C4-2B (cell line): ENCODE results near the gene FARSB.
A peak's percentile ranks its signal among the peaks of the same experiment; 100 is the strongest.

Source experiments
- H3K27ac ChIP-seq: fragments of 450-650 bp; 2 replicates; pipeline ENCODE4 v1.5.1; 2017
- CTCF ChIP-seq: fragments of 450-650 bp; conservative IDR thresholded peaks from 2 replicates; pipeline ENCODE4 v1.5.1; 2017; ENCODE audit warnings: mild to moderate bottlenecking
- ZFX ChIP-seq: fragments of 450-650 bp; IDR thresholded peaks from 2 replicates; pipeline ENCODE4 v1.6.1; 2017

The FARSB gene

DNA sequence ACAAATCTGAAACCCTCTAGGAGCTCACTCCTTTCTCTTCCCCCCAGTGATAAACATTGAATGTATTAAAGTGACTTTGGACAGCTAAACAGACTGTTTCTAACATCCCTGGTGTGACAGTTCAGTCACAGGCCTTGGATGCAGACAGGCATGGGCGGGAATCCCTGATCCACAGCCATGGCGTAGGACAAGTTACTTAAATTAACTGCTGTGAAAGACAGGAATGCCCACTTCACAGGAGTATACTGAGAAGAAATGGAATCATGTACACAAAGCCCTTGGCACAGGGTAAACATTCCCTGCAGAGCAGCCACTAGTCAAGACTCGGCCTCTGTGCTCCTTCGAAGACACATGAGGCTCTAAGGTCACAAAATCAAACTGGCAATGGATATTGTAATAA is 34.0 kb downstream of the FARSB start:
- TF ChIP-seq ZFX, result no peak
- TF ChIP-seq CTCF, result no peak
- no peak overlapping the region for H3K27ac ChIP-seq

- TF ChIP-seq CTCF (no peak), ZFX (no peak)
Observed at GRCh38 chr2:222615320-222615719, 40.6 kb downstream of the FARSB start.

DNA sequence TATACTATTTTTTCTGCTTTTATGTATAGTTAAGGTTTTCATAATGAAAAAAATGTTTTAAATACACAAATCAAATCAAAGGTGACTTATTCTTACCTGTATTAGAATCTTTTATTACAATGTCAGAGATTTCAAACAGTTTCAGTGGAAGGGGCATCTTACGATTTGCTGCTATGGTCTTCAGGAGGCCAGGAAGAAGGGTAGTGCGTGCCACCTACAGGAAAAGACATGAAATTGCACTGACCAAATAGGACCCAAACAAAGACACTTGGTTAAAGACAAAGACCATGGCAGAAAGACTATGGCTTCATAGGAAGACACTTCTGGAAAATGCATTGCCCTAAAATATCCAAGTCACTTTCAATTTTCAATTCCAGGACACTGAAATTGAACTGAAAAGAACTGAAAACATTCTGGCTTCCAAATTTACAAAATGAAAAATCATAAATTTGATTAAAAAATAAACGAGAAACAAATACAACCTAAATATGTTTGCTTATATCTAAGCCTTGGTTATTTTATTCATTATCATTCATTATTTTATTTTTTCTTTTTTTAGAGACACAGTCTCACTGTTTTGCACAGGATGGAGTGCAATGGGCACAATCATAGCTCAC is 42.1 kb downstream of the FARSB start:
- H3K27ac ChIP-seq, result no peak overlapping the region
- TF ChIP-seq CTCF, result peak; percentile 83
- no peak for TF ChIP-seq ZFX

More at GRCh38 chr2:222615320-222615719, 40.6 kb downstream of the FARSB start:
- H3K27ac ChIP-seq, result no peak overlapping the region

DNA sequence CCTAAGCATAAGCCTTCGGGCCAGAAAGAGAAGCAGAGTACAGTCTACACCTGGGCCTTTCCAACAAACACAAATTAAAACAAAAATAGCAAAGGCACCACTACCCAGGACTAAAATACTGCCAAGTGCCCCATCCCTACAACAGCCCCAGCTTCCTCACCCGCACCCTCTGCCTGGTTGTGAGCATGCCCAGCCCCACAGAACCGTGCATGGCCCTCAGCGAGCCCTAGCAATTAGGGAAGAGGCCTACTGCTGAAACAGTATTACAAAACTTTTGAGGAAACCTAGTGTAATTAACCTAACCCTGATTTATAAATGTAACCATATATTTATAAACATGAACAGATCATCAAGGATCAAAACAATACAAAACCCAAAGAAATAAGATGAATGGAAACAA is 44.2 kb downstream of the FARSB start:
- TF ChIP-seq CTCF (no peak), ZFX (no peak)
- no peak overlapping the region for H3K27ac ChIP-seq

- no peak overlapping the region for H3K27ac ChIP-seq
- no peak for TF ChIP-seq CTCF
Observed at GRCh38 chr2:222610746-222611145, 45.1 kb downstream of the FARSB start.

- H3K27ac ChIP-seq, result no peak overlapping the region
- TF ChIP-seq ZFX (no peak), CTCF (no peak)
Observed at GRCh38 chr2:222609381-222609780, 46.5 kb downstream of the FARSB start.

- no peak overlapping the region for H3K27ac ChIP-seq
- TF ChIP-seq CTCF (no peak), ZFX (no peak)
Observed at GRCh38 chr2:222608081-222608480, 47.8 kb downstream of the FARSB start.
